ENCODE results near the gene ADCY3.

ADCY3 gene

GRCh38 chr2:24943427-24944053, 23.5 kb upstream of the ADCY3 start:
- no peak overlapping the region for H3K4me3 ChIP-seq (ENCODE audit: low read depth, low read length)
- TF ChIP-seq, protein P1, sequence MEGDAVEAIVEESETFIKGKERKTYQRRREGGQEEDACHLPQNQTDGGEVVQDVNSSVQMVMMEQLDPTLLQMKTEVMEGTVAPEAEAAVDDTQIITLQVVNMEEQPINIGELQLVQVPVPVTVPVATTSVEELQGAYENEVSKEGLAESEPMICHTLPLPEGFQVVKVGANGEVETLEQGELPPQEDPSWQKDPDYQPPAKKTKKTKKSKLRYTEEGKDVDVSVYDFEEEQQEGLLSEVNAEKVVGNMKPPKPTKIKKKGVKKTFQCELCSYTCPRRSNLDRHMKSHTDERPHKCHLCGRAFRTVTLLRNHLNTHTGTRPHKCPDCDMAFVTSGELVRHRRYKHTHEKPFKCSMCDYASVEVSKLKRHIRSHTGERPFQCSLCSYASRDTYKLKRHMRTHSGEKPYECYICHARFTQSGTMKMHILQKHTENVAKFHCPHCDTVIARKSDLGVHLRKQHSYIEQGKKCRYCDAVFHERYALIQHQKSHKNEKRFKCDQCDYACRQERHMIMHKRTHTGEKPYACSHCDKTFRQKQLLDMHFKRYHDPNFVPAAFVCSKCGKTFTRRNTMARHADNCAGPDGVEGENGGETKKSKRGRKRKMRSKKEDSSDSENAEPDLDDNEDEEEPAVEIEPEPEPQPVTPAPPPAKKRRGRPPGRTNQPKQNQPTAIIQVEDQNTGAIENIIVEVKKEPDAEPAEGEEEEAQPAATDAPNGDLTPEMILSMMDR (IDR thresholded peaks at IDR 0.05; ENCODE audit: control insufficient read depth, extremely low read depth, insufficient read depth): no peak

DNA sequence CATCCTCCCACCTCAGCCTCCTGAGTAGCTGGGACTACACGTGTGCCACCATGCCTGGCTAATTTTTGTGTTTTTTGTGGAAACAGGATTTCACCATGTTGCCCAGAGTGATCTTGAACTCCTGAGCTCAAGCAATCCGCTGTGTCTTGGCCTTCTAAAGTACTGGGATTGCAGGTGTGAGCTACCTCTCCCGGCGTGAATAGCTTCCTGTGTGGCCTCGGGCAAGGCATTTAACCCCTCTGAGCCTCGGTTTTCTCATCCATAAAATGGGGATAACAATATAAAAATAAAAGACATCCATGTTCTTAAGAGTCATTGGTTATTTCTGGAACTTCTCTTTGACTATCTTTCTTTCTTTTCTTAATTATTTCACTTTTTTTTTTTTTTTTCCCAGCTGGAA, 19.3 kb upstream of the ADCY3 start:
- TF ChIP-seq, protein P1 (IDR thresholded peaks at IDR 0.05; ENCODE audit: control insufficient read depth, extremely low read depth, insufficient read depth): no peak

More at GRCh38 chr2:24943427-24944053, 23.5 kb upstream of the ADCY3 start:
- no peak for DNase-seq (ENCODE audit: low read depth)

GRCh38 chr2:24937236-24937635, 17.2 kb upstream of the ADCY3 start:
- TF ChIP-seq, protein P1 (IDR thresholded peaks at IDR 0.05; ENCODE audit: control insufficient read depth, extremely low read depth, insufficient read depth): no peak
- no peak for DNase-seq (ENCODE audit: low read depth)
- no peak overlapping the region for H3K4me3 ChIP-seq (ENCODE audit: low read depth, low read length)

More for the DNA sequence above, 19.3 kb upstream of the ADCY3 start:
- DNase-seq (ENCODE audit: low read depth): no peak
- H3K4me3 ChIP-seq (ENCODE audit: low read depth, low read length): no peak overlapping the region

- DNase-seq (ENCODE audit: low read depth): no peak
- H3K4me3 ChIP-seq (ENCODE audit: low read depth, low read length): no peak overlapping the region
- TF ChIP-seq, protein P1 (IDR thresholded peaks at IDR 0.05; ENCODE audit: control insufficient read depth, extremely low read depth, insufficient read depth): no peak
Observed at GRCh38 chr2:24935145-24935544, 15.1 kb upstream of the ADCY3 start.

GRCh38 chr2:24932715-24933114, 12.7 kb upstream of the ADCY3 start:
- no peak for DNase-seq (ENCODE audit: low read depth)
- TF ChIP-seq, protein P1 (IDR thresholded peaks at IDR 0.05; ENCODE audit: control insufficient read depth, extremely low read depth, insufficient read depth): no peak
- H3K4me3 ChIP-seq (ENCODE audit: low read depth, low read length): no peak overlapping the region

- no peak overlapping the region for H3K4me3 ChIP-seq (ENCODE audit: low read depth, low read length)
- TF ChIP-seq, protein P1 (IDR thresholded peaks at IDR 0.05; ENCODE audit: control insufficient read depth, extremely low read depth, insufficient read depth): no peak
- no peak for DNase-seq (ENCODE audit: low read depth)
Observed at GRCh38 chr2:24930768-24931167, 10.7 kb upstream of the ADCY3 start.

DNA sequence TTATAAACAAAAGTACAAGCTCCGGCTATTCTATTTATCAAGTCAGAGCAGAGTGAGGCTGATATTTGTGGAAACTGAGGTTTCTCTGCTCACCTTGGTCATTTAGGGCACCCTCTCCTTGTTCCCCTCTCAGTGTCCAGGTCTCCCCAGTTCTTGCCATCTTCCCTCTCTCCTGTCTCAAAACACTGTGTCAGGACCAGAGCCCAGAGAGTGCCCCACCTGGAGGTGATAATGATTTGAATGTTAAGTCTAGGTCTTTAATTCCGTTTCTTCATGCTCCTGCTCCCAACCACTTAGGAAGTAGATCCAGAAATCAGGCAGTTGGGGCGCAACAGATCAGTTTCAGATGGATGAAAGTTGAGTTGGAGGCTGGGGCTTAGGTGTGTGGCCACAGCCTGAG, 9.2 kb upstream of the ADCY3 start:
- no peak for DNase-seq (ENCODE audit: low read depth)
- TF ChIP-seq, protein P1 (IDR thresholded peaks at IDR 0.05; ENCODE audit: control insufficient read depth, extremely low read depth, insufficient read depth): no peak
- no peak overlapping the region for H3K4me3 ChIP-seq (ENCODE audit: low read depth, low read length)
